Left kidney (tissue), 2 donors: ENCODE data around the gene PHC2. TPM values are rescaled to one million over a fixed set of nuclear protein-coding genes. Genes with fewer than 3 reads are reported as not detected.

Experiments used
- DNase-seq: peaks from one replicate; pipeline ENCODE4 v3.0.0-alpha.2; 2013
- polyA plus RNA-seq: library from polyadenylated mRNA; unstranded; fragments of 120-200 nt; gene quantifications from one replicate; pipeline ENCODE4 v1.2.1, GENCODE V29; 2013; ENCODE audit not compliant: insufficient read length

Gene PHC2
- polyA plus RNA-seq, 1 donor: 103 TPM

- no peak for DNase-seq
These were observed 59.6 kb downstream of the PHC2 start for GRCh38 chr1:33371334-33371733.

DNA sequence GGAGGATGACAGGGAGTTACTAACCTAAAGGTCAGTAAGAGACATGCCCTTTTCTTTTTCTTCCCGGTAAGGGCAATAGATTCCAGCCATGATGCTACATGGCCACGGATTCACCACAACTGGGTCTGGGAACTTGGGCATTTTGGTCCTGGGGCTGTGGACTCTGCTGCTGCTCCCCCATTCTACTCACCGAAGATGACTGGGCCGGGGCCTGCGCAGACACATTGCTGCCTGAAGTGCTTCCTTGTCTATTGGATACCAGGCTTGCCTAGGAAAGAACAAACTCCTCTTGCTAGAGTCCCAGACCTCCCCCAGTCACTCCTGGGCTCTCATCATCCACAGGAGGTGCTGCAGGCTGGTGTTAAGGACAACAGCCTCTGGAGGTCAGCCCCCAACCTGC lies 60.1 kb downstream of the PHC2 start:
- DNase-seq: no peak

- no peak for DNase-seq
These were observed 60.6 kb downstream of the PHC2 start for GRCh38 chr1:33370301-33370700.

GRCh38 chr1:33369764-33370163 lies 61.1 kb downstream of the PHC2 start:
- no peak for DNase-seq

DNA sequence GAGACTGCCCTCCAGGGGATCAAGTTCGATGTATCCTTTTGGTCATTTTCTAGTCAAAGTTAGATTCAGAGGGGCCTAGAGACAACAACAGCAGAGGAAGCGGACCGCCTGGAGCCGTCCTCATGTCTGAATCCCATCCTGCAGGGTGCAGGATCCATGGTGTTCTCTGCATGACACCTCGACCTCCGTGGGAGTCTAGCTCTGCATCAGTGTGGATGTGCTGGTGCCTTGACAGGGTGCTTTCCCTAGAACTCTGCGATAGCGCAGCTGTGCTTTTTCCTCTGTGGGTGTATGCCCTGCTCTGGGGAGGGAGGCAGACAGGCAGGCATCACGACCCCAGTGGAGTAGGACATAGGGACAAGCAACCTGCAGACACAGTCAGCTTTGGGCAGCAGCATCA lies 61.8 kb downstream of the PHC2 start:
- DNase-seq: no peak

GRCh38 chr1:33368431-33368830 lies 62.5 kb downstream of the PHC2 start:
- no peak for DNase-seq

- peak; percentile 84 for DNase-seq
These were observed 63.1 kb downstream of the PHC2 start for GRCh38 chr1:33367485-33368405.

- DNase-seq: no peak
These were observed 64.0 kb downstream of the PHC2 start for GRCh38 chr1:33366762-33367484.

GRCh38 chr1:33365560-33365997 lies 65.3 kb downstream of the PHC2 start:
- no peak for DNase-seq

- DNase-seq: no peak
These were observed 66.4 kb downstream of the PHC2 start for GRCh38 chr1:33364565-33364918.

DNA sequence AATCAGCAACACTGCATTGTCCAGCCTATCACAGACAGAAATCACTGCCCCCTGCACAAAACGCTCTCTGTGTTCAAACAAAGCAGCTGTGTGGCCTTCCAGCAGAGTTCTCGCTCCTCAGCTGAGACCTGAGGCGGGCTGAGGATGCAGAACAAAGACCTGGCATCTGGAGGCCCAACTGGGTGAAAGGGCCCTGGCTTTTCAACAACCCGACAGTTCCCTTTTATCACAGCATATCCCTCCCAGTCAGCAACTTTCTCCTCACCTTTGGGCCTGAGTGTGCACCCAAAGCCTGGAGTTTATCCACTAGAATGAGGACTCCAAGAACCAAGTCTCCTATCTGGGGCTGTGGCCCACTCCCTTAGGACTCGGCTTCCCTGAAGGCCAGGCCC lies 67.4 kb downstream of the PHC2 start:
- no peak for DNase-seq

DNA sequence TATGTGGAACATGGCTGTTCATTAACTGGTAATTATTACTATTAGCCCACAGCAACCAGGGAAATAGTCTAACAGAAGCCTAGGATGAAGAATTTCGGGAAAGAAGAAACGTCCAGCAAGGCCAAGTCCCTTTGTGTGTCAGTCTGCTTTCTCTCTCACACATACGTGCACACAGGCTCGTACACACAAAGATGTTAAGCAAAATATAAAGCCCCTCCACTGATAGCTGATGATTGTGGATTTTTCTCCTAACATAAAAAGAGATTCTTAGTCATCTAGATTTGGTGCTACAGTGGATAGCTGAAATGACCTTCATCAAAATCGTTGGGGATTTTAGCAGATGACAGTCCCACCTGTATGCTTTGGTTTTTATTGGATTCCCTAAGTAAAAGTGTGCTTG lies 67.9 kb downstream of the PHC2 start:
- no peak for DNase-seq

GRCh38 chr1:33361532-33362235 lies 69.2 kb downstream of the PHC2 start:
- no peak for DNase-seq

DNA sequence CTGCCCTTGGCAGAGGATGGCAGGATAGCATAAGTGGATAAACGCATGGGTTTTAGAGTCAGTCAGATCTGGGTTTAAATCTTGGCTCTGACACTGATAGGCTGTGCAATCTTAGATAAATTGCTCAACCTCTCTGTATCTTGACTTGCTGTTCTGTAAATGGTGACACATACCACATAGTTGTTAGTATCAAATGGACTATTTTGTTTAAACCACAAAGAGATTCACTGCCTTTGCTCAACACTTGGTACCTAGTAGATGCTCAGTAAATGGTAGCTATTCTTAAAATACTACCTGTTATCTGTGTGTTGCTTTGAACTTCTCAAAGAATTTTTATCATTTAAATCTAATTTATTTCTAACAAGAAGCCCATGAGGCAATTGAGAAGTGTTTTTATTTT lies 70.5 kb downstream of the PHC2 start:
- no peak for DNase-seq

DNA sequence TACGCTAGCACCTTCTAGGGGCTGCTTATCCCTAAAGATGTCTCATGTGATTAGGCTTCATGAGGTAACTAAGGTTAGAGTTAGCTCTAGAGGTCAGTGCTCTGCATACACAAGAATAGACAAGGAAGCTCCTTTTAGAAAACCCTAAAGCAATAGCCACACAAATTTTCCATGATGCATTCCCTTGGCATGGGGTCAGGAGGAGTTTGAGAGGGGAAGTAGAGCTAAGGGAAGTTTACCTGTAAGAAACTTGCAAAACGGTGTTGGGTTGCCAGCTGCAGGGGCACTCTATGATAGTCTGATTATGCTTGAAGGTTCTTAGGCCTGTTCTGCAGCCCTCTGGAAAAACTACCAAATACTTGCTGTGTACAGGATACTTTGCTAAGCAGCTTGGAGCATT lies 71.0 kb downstream of the PHC2 start:
- DNase-seq: no peak

- DNase-seq: no peak
These were observed 71.9 kb downstream of the PHC2 start for GRCh38 chr1:33358795-33359503.

DNA sequence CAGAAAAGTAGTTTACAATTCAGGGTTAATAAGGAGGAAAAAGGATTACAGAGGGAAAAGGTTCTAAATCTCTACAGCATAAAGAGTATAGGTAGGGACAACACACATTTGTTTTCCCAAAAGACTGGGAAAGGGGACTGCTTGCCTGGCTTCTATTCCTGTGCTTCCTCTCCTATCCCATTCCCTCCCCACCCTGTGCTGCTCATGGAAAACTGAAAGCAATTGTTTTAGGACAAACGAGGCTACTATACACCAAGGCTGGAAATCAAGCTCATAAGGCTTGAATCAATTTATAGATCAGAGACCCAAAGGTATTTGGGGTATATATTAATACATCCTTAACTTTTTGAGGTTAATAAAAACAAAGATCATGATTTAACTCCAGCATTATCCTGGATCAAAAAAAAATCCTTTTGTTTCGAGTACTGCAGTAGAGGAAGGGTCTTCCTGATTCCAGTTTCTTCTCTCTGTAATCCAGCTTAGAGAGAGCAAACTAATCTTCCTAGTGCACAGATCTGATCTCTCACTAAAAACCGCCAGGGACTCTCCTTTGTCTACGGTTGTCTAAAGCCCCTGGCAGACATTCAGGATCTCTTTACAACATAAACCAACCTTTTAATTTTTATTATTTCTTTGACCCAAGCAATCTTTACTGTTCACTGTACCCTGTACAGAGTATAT lies 72.6 kb downstream of the PHC2 start:
- DNase-seq: no peak

DNA sequence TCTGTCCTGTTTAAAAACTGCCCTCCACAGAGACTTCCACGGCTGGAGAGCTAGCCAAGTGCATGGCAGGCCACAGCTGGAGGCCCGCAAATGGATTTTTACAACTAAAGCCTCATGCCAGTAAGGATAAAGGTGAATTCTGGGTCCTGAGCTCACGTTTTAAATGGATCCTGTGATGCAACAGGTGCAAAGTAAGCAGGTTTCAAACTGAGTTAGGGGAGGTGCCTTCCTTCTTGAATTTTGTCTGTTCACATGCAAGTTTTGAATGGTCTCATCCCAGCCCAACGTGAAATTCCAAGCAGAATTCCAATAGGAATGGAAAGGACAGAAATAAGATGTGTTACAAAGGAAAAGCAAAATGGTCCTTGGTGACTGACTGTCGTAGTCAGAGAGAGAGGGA lies 73.8 kb downstream of the PHC2 start:
- DNase-seq: no peak

- no peak for DNase-seq
These were observed 76.1 kb downstream of the PHC2 start for GRCh38 chr1:33354707-33355316.

DNA sequence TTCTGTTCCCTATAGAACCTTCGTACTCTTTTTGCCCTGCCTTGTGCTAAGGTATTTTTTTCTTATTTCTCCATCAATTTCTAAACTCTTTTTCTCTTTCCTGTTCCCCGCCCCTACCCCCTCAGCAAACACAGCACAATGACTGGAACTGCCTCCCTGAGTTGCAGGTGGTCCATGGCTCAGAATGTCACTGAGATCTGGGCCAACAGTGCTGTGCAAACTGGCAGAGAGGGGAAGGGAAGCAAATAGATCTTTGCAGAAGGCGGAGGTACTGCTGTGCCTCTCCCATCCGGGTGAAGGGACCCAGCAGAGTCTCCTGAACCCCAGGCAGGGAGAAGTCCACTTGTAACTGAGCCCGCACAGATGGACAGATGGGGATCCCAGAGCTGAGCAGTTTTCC lies 77.4 kb downstream of the PHC2 start:
- no peak for DNase-seq

DNA sequence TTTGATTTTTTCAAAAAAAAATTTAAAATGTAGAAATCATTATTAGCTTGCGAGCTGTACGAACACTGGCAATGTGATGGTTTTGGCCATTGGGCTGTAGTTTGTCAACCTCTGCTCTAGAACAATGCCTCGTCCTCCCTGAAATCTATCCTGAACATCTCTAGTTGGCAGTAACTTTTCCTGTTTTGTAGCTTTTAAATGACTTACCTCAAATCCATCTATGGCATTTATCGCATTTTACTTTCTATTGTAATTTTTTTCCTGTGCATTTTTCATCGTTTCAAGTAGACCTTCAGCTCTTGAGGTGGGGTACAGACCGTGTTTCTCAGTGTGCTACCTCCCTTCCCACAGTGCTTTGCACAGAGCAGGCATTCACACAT lies 79.6 kb downstream of the PHC2 start:
- DNase-seq: no peak
